Panc1 (cell line): ENCODE measurements around the gene SALL3. TPM values are rescaled to one million over a fixed set of nuclear protein-coding genes. Genes with fewer than 3 reads are reported as not detected.

Experiments
- ATAC-seq: fragments of 200-7000 bp; cut with Tn5 transposase; 2 replicates; pipeline ENCODE4 v1.9.1; 2020; ENCODE audit warnings: mild to moderate bottlenecking, moderate library complexity
- BruUV-seq: library from RNA; stranded (reverse); fragments of 400-500 nt; replicated peaks from 2 replicates; lab custom pipeline; 2021; lab: Mats Ljungman, UMichigan
- CTCF ChIA-PET: fragments of 300-600 bp; sonication (Branson Sonifier 250); formaldehyde crosslinking; loops from one replicate; lab custom pipeline; 2022; ENCODE audit warnings: antibody characterized with exemption; lab: Charles Lee
- POLR2A ChIA-PET: fragments of 300-600 bp; sonication (Branson Sonifier 250); formaldehyde crosslinking; loops from one replicate; lab custom pipeline; 2022; ENCODE audit warnings: antibody characterized with exemption; lab: Charles Lee
- DNase-seq: peaks from one replicate; pipeline ENCODE4 v3.0.0-alpha.2; 2010; ENCODE audit warnings: low read depth, low spot score
- H3K27ac ChIP-seq: 2 replicates; pipeline ENCODE4 v1.5.1; 2011; ENCODE audit warnings: mild to moderate bottlenecking, low read length, inconsistent platforms
- H3K27me3 ChIP-seq: fragments of 200-500 bp; sonication (Bioruptor generic); 2 replicates; pipeline ENCODE4 v1.6.0; 2014; ENCODE audit warnings: low read length, inconsistent platforms; ENCODE audit not compliant: control insufficient read depth, insufficient read depth
- H3K36me3 ChIP-seq: fragments of 200-500 bp; sonication (Bioruptor generic); 2 replicates; pipeline ENCODE4 v1.5.1; 2014; ENCODE audit warnings: inconsistent platforms, mild to moderate bottlenecking, low read length, moderate library complexity; ENCODE audit not compliant: control insufficient read depth, insufficient read depth
- H3K4me1 ChIP-seq: 2 replicates; pipeline ENCODE4 v1.5.1; 2011; ENCODE audit warnings: inconsistent platforms, mild to moderate bottlenecking, low read length, moderate library complexity; ENCODE audit not compliant: control insufficient read depth, insufficient read depth
- H3K4me3 ChIP-seq, 2 experiments: 2 replicates each; pipeline ENCODE4 v1.5.1; 2011 to 2012; ENCODE audit warnings: low read depth in 2 of 2, low read length in 2 of 2, mild to moderate bottlenecking in 2 of 2, inconsistent platforms in 1 of 2, moderate library complexity in 1 of 2
- H3K9me3 ChIP-seq: fragments of 200-500 bp; sonication (Bioruptor generic); 2 replicates; pipeline ENCODE4 v1.5.1; 2014; ENCODE audit warnings: low read depth, mild to moderate bottlenecking, inconsistent platforms, low read length, moderate library complexity; ENCODE audit not compliant: control insufficient read depth, insufficient read depth
- CTCF ChIP-seq: fragments of 450-650 bp; IDR thresholded peaks from 2 replicates; pipeline ENCODE4 v1.5.1; 2017; ENCODE audit warnings: mild to moderate bottlenecking
- POLR2AphosphoS5 ChIP-seq: IDR thresholded peaks from 2 replicates; pipeline ENCODE4 v1.6.1; 2012; ENCODE audit warnings: mild to moderate bottlenecking, low read depth, low read length, moderate library complexity
- REST ChIP-seq, 2 experiments: IDR thresholded peaks; 2 replicates each; pipeline ENCODE4 v1.6.1; 2011 to 2012; ENCODE audit warnings: low read depth in 2 of 2, control low read depth in 1 of 2, low read length in 1 of 2, mild to moderate bottlenecking in 1 of 2, moderate library complexity in 1 of 2; ENCODE audit not compliant: insufficient read depth in 1 of 2
- SIN3A ChIP-seq: IDR thresholded peaks from 2 replicates; pipeline ENCODE4 v1.6.1; 2012; ENCODE audit warnings: low read depth, mild to moderate bottlenecking, low read length, moderate library complexity, borderline replicate concordance; ENCODE audit not compliant: insufficient read depth
- TCF7L2 ChIP-seq: IDR thresholded peaks from 2 replicates; pipeline ENCODE4 v1.6.1; 2011; ENCODE audit warnings: mild to moderate bottlenecking, low read depth, low read length, inconsistent platforms
- in situ Hi-C: cut with HindIII; loops from 2 replicates; pipeline ENCODE4 v1.10.0; 2016; ENCODE audit warnings: low sequenced_read_pairs, low pct_unique_long_range_greater_than_20kb
- intact Hi-C: fragments of 100-400 bp; cut with micrococcal nuclease; formaldehyde crosslinking; loops from one replicate; pipeline ENCODE4 v1.10.0; 2022; ENCODE audit not compliant: unreplicated experiment
- total RNA-seq: library from RNA; stranded (reverse); gene quantifications from one replicate; pipeline ENCODE4 v1.2.1, GENCODE V29; 2021; ENCODE audit not compliant: unreplicated experiment

The SALL3 gene
- total RNA-seq, 1 experiment from 2014 or later = not detected

GRCh38 chr18:79048245-79048632 lies 68.6 kb downstream of the SALL3 start:
- POLR2A ChIA-PET = no interaction called here
- BruUV-seq = no TSS peak
- intact Hi-C loops = no loop called here
- 0 out of 2 replicates have a peak, but pooled peaks cover 3% of the 10 kb centered on the region for H3K4me1 ChIP-seq
- H3K4me3 ChIP-seq = no peak overlapping the region
- H3K36me3 ChIP-seq = no peaks in the 10 kb centered on the region
- TF ChIP-seq CTCF (no peak), TCF7L2 (no peak), REST (IDR thresholded peaks at IDR 0.05; ENCODE audit: insufficient read depth in 1 of 2, low read depth in 2 of 2, low read length in 1 of 2) (no peak), POLR2AphosphoS5 (no peak), SIN3A (no peak)
- H3K27ac ChIP-seq = no peak overlapping the region
- H3K27me3 ChIP-seq = peaks cover 2% of the 10 kb centered on the region; the same call in 1 of the 2 replicates
- DNase-seq = no peak
- in situ Hi-C loops = no loop called here
- CTCF ChIA-PET = no interaction called here
- ATAC-seq = no peak
- no peaks in the 10 kb centered on the region for H3K9me3 ChIP-seq

DNA sequence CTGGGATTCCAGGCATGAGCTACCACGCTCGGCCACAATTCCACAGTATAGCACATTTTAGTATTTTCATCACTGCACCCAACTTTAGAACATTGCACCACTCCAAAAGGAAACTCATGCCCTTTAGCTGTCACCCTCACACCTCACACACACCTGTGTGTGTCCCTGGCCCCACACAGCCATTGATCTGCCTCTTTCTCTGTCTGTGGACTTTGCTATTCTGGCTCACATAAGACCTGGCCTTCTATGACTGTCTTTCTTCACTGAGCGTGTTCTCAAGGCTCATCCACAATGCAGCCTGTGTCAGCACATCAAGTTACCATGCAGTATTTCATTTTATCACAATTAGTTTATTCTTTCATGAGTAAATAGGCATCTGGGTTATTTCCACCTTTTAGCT lies 69.9 kb downstream of the SALL3 start:
- Histone ChIP-seq H3K4me1 (no peaks in the 10 kb centered on the region), H3K27ac (no peak overlapping the region), H3K36me3 (no peaks in the 10 kb centered on the region), H3K9me3 (no peaks in the 10 kb centered on the region), H3K4me3 (no peak overlapping the region), H3K27me3 (peaks cover 12% of the 10 kb centered on the region)
- TF ChIP-seq TCF7L2 = no peak
- TF ChIP-seq REST (IDR thresholded peaks at IDR 0.05; ENCODE audit: insufficient read depth in 1 of 2, low read depth in 2 of 2, low read length in 1 of 2) = no peak
- TF ChIP-seq CTCF = no peak
- no peak for TF ChIP-seq POLR2AphosphoS5
- TF ChIP-seq SIN3A = no peak
- in situ Hi-C loops (no loop called here), intact Hi-C loops (no loop called here)
- DNase-seq = no peak
- CTCF ChIA-PET = no interaction called here
- no TSS peak for BruUV-seq
- ATAC-seq = no peak
- POLR2A ChIA-PET = no interaction called here

Other genes starting within 250 kb of the SALL3 start
- 44.4 TPM for gene ATP9B, start 89.6 kb downstream of the SALL3 start, total RNA-seq